ENCODE data around the gene PRKAR2B.

PRKAR2B gene

GRCh38 chr7:107169120-107170050 is 124.9 kb downstream of the PRKAR2B start:
- Histone ChIP-seq H3K4me1 (ENCODE audit: insufficient read depth, poor library complexity, severe bottlenecking) (peaks cover 7% of the 10 kb centered on the region), H3K27ac (ENCODE audit: poor library complexity, severe bottlenecking) (peak overlapping the region; percentile 77), H3K4me3 (ENCODE audit: severe bottlenecking) (peak overlapping the region; percentile 62), H3K36me3 (ENCODE audit: low read depth) (no peaks in the 10 kb centered on the region), H3K9me3 (ENCODE audit: severe bottlenecking) (no peaks in the 10 kb centered on the region), H3K27me3 (ENCODE audit: insufficient read depth, poor library complexity, severe bottlenecking) (no peaks in the 10 kb centered on the region)
- DNase-seq (ENCODE audit: low spot score) (peak; percentile 93), ATAC-seq (ENCODE audit: low read depth) (peak; percentile 46)
- TF ChIP-seq CTCF (IDR thresholded peaks at IDR 0.05; ENCODE audit: poor library complexity, severe bottlenecking) = peak; percentile 13

- no peaks in the 10 kb centered on the region for H3K27me3 ChIP-seq (ENCODE audit: insufficient read depth, poor library complexity, severe bottlenecking)
- H3K4me1 ChIP-seq (ENCODE audit: insufficient read depth, poor library complexity, severe bottlenecking) = peaks cover 7% of the 10 kb centered on the region
- no peak for ATAC-seq (ENCODE audit: low read depth)
- TF ChIP-seq CTCF (IDR thresholded peaks at IDR 0.05; ENCODE audit: poor library complexity, severe bottlenecking) = no peak
- H3K36me3 ChIP-seq (ENCODE audit: low read depth) = no peaks in the 10 kb centered on the region
- peak overlapping the region; percentile 62 for H3K4me3 ChIP-seq (ENCODE audit: severe bottlenecking)
- no peaks in the 10 kb centered on the region for H3K9me3 ChIP-seq (ENCODE audit: severe bottlenecking)
- H3K27ac ChIP-seq (ENCODE audit: poor library complexity, severe bottlenecking) = peak overlapping the region; percentile 77
- no peak for DNase-seq (ENCODE audit: low spot score)
These were observed 125.8 kb downstream of the PRKAR2B start for GRCh38 chr7:107170051-107170915.

GRCh38 chr7:107171496-107171895 is 127.0 kb downstream of the PRKAR2B start:
- no peaks in the 10 kb centered on the region for H3K36me3 ChIP-seq (ENCODE audit: low read depth)
- H3K4me1 ChIP-seq (ENCODE audit: insufficient read depth, poor library complexity, severe bottlenecking) = peaks cover 5% of the 10 kb centered on the region
- no peak for DNase-seq (ENCODE audit: low spot score)
- H3K27me3 ChIP-seq (ENCODE audit: insufficient read depth, poor library complexity, severe bottlenecking) = no peaks in the 10 kb centered on the region
- H3K4me3 ChIP-seq (ENCODE audit: severe bottlenecking) = no peak overlapping the region
- no peak for TF ChIP-seq CTCF (IDR thresholded peaks at IDR 0.05; ENCODE audit: poor library complexity, severe bottlenecking)
- no peaks in the 10 kb centered on the region for H3K9me3 ChIP-seq (ENCODE audit: severe bottlenecking)
- ATAC-seq (ENCODE audit: low read depth) = no peak
- no peak overlapping the region for H3K27ac ChIP-seq (ENCODE audit: poor library complexity, severe bottlenecking)

- no peaks in the 10 kb centered on the region for H3K36me3 ChIP-seq (ENCODE audit: low read depth)
- no peak overlapping the region for H3K4me3 ChIP-seq (ENCODE audit: severe bottlenecking)
- ATAC-seq (ENCODE audit: low read depth) = no peak
- H3K9me3 ChIP-seq (ENCODE audit: severe bottlenecking) = no peaks in the 10 kb centered on the region
- TF ChIP-seq CTCF (IDR thresholded peaks at IDR 0.05; ENCODE audit: poor library complexity, severe bottlenecking) = no peak
- H3K27me3 ChIP-seq (ENCODE audit: insufficient read depth, poor library complexity, severe bottlenecking) = no peaks in the 10 kb centered on the region
- peaks cover 2% of the 10 kb centered on the region for H3K4me1 ChIP-seq (ENCODE audit: insufficient read depth, poor library complexity, severe bottlenecking)
- no peak overlapping the region for H3K27ac ChIP-seq (ENCODE audit: poor library complexity, severe bottlenecking)
- DNase-seq (ENCODE audit: low spot score) = no peak
These were observed 127.9 kb downstream of the PRKAR2B start for GRCh38 chr7:107172276-107173032.

All from RWPE2 (cell line).